ENCODE data around the gene PPTC7. TPM values are rescaled to one million over a fixed set of nuclear protein-coding genes. Genes with fewer than 3 reads are reported as not detected.
"Not testable (repeated sequence)": the region's sequence is repeated elsewhere in the genome, so short reads cannot be mapped to it uniquely, and the experiment has no call there.

PPTC7 gene
- total and polyA plus RNA-seq, 4 donors: 5.6 to 15.7 (median 8.3) TPM

GRCh38 chr12:110528277-110528839 is 54.8 kb downstream of the PPTC7 start:
- H3K9ac ChIP-seq (ENCODE audit: low read depth in 1 of 2, low read length in 2 of 2): no peak overlapping the region
- no peaks in the 10 kb centered on the region for H3K27me3 ChIP-seq (ENCODE audit: control insufficient read depth in 4 of 4, insufficient read depth in 4 of 4, low read length in 3 of 4)
- H3K4me1 ChIP-seq (ENCODE audit: control insufficient read depth in 4 of 4, insufficient read depth in 4 of 4, low read length in 3 of 4): peaks cover 0 to 17% (median 12%) of the 10 kb centered on the region in 4 donors
- no peak for TF ChIP-seq HNF4A (conservative IDR thresholded peaks at IDR 0.05)
- no peak for TF ChIP-seq CTCF (IDR thresholded peaks at IDR 0.05; ENCODE audit: low read depth, low read length, missing input control)
- no peak for TF ChIP-seq RXRA (IDR thresholded peaks at IDR 0.05)
- TF ChIP-seq MAX (IDR thresholded peaks at IDR 0.05): no peak
- no peak for TF ChIP-seq FOXA2 (IDR thresholded peaks at IDR 0.05)
- no peak for TF ChIP-seq FOXA1 (IDR thresholded peaks at IDR 0.05)
- peaks cover 0 to 2% (median 0%) of the 10 kb centered on the region in 4 donors for H3K36me3 ChIP-seq (ENCODE audit: control insufficient read depth in 4 of 4, insufficient read depth in 3 of 4, low read depth in 1 of 4, low read length in 3 of 4)
- no peak for DNase-seq (ENCODE audit: low spot score)
- no peak overlapping the region for H3K27ac ChIP-seq (ENCODE audit: low read depth in 1 of 2, low read length in 2 of 2)
- H3K9me3 ChIP-seq (ENCODE audit: control insufficient read depth in 4 of 4, low read length in 3 of 4): no peaks in the 10 kb centered on the region
- no peak overlapping the region for H3K4me3 ChIP-seq (ENCODE audit: low read depth in 1 of 3, low read length in 3 of 3)
- 95% methylated on average over 6 of the region's 6 CpGs for WGBS

- not testable (repeated sequence) for H3K27me3 ChIP-seq (ENCODE audit: control insufficient read depth in 4 of 4, insufficient read depth in 4 of 4, low read length in 3 of 4); H3K27ac ChIP-seq (ENCODE audit: low read depth in 1 of 2, low read length in 2 of 2); H3K9me3 ChIP-seq (ENCODE audit: control insufficient read depth in 4 of 4, low read length in 3 of 4); H3K36me3 ChIP-seq (ENCODE audit: control insufficient read depth in 4 of 4, insufficient read depth in 3 of 4, low read depth in 1 of 4, low read length in 3 of 4); H3K4me3 ChIP-seq (ENCODE audit: low read depth in 1 of 3, low read length in 3 of 3); DNase-seq (ENCODE audit: low spot score); H3K4me1 ChIP-seq (ENCODE audit: control insufficient read depth in 4 of 4, insufficient read depth in 4 of 4, low read length in 3 of 4); H3K9ac ChIP-seq (ENCODE audit: low read depth in 1 of 2, low read length in 2 of 2)
- WGBS: 94% methylated on average over 11 of the region's 11 CpGs
These were observed 62.0 kb downstream of the PPTC7 start for GRCh38 chr12:110520876-110521712.

- not testable (repeated sequence) for H3K4me1 ChIP-seq (ENCODE audit: control insufficient read depth in 4 of 4, insufficient read depth in 4 of 4, low read length in 3 of 4); H3K9me3 ChIP-seq (ENCODE audit: control insufficient read depth in 4 of 4, low read length in 3 of 4); H3K4me3 ChIP-seq (ENCODE audit: low read depth in 1 of 3, low read length in 3 of 3); H3K36me3 ChIP-seq (ENCODE audit: control insufficient read depth in 4 of 4, insufficient read depth in 3 of 4, low read depth in 1 of 4, low read length in 3 of 4); H3K27ac ChIP-seq (ENCODE audit: low read depth in 1 of 2, low read length in 2 of 2); H3K27me3 ChIP-seq (ENCODE audit: control insufficient read depth in 4 of 4, insufficient read depth in 4 of 4, low read length in 3 of 4); H3K9ac ChIP-seq (ENCODE audit: low read depth in 1 of 2, low read length in 2 of 2); DNase-seq (ENCODE audit: low spot score)
- 95% methylated on average over 8 of the region's 8 CpGs for WGBS
These were observed 65.1 kb downstream of the PPTC7 start for GRCh38 chr12:110518014-110518413.

DNA sequence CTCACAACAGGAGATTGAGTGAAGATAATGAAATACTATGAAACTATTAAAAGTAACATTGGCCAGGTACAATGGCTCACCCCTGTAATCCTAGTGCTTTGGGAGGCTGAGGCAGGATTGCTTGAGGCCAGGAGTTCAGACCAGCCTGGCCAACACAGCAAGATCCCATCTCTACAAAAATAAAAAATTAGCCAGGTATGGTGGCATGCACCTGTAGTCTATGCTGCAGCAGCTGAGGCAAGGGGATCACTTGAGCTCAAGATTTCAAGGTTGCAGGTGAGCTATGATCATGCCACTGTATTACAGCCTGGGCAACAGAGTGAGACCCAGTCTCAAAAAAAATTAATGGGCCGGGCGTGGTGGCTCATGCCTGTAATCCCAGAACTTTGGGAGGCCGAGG is 66.1 kb downstream of the PPTC7 start:
- no peaks in the 10 kb centered on the region for H3K27me3 ChIP-seq (ENCODE audit: control insufficient read depth in 4 of 4, insufficient read depth in 4 of 4, low read length in 3 of 4)
- no peak overlapping the region for H3K4me3 ChIP-seq (ENCODE audit: low read depth in 1 of 3, low read length in 3 of 3)
- DNase-seq (ENCODE audit: low spot score): no peak
- H3K36me3 ChIP-seq (ENCODE audit: control insufficient read depth in 4 of 4, insufficient read depth in 3 of 4, low read depth in 1 of 4, low read length in 3 of 4): no peaks in the 10 kb centered on the region
- no peaks in the 10 kb centered on the region for H3K9me3 ChIP-seq (ENCODE audit: control insufficient read depth in 4 of 4, low read length in 3 of 4)
- no peak overlapping the region for H3K9ac ChIP-seq (ENCODE audit: low read depth in 1 of 2, low read length in 2 of 2)
- no peaks in the 10 kb centered on the region for H3K4me1 ChIP-seq (ENCODE audit: control insufficient read depth in 4 of 4, insufficient read depth in 4 of 4, low read length in 3 of 4)
- H3K27ac ChIP-seq (ENCODE audit: low read depth in 1 of 2, low read length in 2 of 2): no peak overlapping the region
- 91% methylated on average over 3 of the region's 3 CpGs for WGBS
- no peak for TF ChIP-seq RXRA (IDR thresholded peaks at IDR 0.05)

All from liver (tissue), 9 donors.